ENCODE data around the gene TSPO.

GRCh38 chr22:43106302-43106701 lies 45.1 kb upstream of the TSPO start:
- TF ChIP-seq, protein P1, sequence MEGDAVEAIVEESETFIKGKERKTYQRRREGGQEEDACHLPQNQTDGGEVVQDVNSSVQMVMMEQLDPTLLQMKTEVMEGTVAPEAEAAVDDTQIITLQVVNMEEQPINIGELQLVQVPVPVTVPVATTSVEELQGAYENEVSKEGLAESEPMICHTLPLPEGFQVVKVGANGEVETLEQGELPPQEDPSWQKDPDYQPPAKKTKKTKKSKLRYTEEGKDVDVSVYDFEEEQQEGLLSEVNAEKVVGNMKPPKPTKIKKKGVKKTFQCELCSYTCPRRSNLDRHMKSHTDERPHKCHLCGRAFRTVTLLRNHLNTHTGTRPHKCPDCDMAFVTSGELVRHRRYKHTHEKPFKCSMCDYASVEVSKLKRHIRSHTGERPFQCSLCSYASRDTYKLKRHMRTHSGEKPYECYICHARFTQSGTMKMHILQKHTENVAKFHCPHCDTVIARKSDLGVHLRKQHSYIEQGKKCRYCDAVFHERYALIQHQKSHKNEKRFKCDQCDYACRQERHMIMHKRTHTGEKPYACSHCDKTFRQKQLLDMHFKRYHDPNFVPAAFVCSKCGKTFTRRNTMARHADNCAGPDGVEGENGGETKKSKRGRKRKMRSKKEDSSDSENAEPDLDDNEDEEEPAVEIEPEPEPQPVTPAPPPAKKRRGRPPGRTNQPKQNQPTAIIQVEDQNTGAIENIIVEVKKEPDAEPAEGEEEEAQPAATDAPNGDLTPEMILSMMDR (IDR thresholded peaks at IDR 0.05), result no peak
- no peak for TF ChIP-seq POLR2A (IDR thresholded peaks at IDR 0.05)

All from heart left ventricle (tissue), 13 donors.